ENCODE data around the gene CD55. TPM values are rescaled to one million over a fixed set of nuclear protein-coding genes. Genes with fewer than 3 reads are reported as not detected.

Gene CD55
- total and polyA plus RNA-seq, 2 experiments from 2014 or later = 16.7 to 18.5 TPM

DNA sequence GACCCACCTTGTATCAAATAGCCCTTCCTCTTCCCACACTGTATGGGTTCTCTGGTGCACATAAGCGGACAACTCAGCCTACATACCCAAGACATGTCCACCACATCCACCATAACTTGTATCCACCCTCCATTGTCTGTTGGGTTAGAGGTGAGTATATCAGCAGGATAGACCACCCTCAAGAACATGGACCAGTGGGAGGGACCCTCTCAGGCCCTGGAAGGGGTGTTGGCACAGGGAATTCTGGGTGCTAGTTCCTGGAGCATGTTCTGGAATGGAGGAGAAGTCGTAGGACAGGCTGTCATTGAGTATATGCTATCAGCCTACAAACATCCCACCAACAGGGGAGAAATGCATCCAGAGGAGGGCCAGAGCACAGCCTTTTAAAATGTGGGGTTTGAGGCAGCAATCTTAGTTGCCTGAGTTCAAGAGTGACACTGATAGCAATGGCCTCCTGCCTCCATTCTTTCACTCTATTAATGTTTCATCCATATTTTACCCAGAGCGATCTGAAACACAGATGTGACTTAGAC is 7.5 kb downstream of the CD55 start:
- no peaks in the 10 kb centered on the region for H3K9me3 Mint-ChIP-seq

DNA sequence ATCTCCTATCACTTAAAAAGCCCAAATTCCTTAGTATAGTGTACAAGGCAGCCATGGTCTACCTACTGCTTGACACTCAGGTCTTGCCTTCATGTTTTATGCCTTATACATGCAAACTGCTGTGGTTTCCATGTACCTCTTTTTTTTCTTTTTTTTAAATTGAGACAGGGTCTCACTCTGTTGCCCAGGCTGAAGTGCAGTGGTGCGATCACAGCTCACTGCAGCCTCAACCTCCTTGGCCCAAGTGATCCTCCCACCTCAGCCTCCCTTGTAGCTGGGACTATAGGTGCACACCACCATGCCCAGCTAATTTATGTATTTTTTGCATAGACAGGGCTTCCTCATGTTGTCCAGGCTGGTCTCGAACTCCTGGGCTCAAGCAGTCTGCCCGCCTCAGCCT is 8.0 kb downstream of the CD55 start:
- no peak overlapping the region for H3K4me3 Mint-ChIP-seq
- Histone ChIP-seq H3K4me2 (no peak overlapping the region), H3F3A (replicated peaks; ENCODE audit: low read depth) (no peaks in the 10 kb centered on the region), H2AFZ (no peak overlapping the region), H3K27ac (ENCODE audit: low read depth) (no peak overlapping the region), H3K27me3 (ENCODE audit: insufficient read depth) (no peaks in the 10 kb centered on the region), H3K4me1 (ENCODE audit: insufficient read depth) (no peaks in the 10 kb centered on the region), H4K20me1 (replicated peaks; ENCODE audit: insufficient read depth) (0 out of 2 replicates have a peak, but pooled peaks cover 3% of the 10 kb centered on the region), H3K9me2 (ENCODE audit: insufficient read depth) (no peaks in the 10 kb centered on the region), H3K79me2 (replicated peaks; ENCODE audit: insufficient read depth) (no peaks in the 10 kb centered on the region), H3K4me3 (no peak overlapping the region), H3K36me3 (ENCODE audit: insufficient read depth) (peaks cover 25% of the 10 kb centered on the region; the same call in 1 of the 2 replicates)
- H3K4me1 Mint-ChIP-seq = no peaks in the 10 kb centered on the region
- peaks cover 6% of the 10 kb centered on the region for H3K27me3 Mint-ChIP-seq (ENCODE audit: insufficient read depth, low read depth, poor library complexity)
- no peak overlapping the region for H3K27ac Mint-ChIP-seq
- peaks cover 40% of the 10 kb centered on the region for H3K36me3 Mint-ChIP-seq (ENCODE audit: low read depth)
- no peak for ATAC-seq
- no peaks in the 10 kb centered on the region for H3K9me3 Mint-ChIP-seq
- DNase-seq (ENCODE audit: low spot score) = no peak
- TF ChIP-seq EZH2phosphoT487 (IDR thresholded peaks at IDR 0.05; ENCODE audit: unreplicated experiment) (no peak), STAT1 (IDR thresholded peaks at IDR 0.05; ENCODE audit: unreplicated experiment) (no peak), ZNF331 (CRISPR knock-in tag; IDR thresholded peaks at IDR 0.05; ENCODE audit: low read depth) (no peak), JUNB (IDR thresholded peaks at IDR 0.05; ENCODE audit: unreplicated experiment) (no peak), ZNF114 (CRISPR knock-in tag; IDR thresholded peaks at IDR 0.05) (no peak), NANOG (IDR thresholded peaks at IDR 0.05; ENCODE audit: borderline replicate concordance) (no peak), EZH2 (IDR thresholded peaks at IDR 0.05; ENCODE audit: low read depth, unreplicated experiment) (no peak), CREB1 (CRISPR knock-in tag; IDR thresholded peaks at IDR 0.05; ENCODE audit: low read depth) (no peak), POLR2AphosphoS5 (IDR thresholded peaks at IDR 0.05; ENCODE audit: low read depth) (no peak)
- TF ChIP-seq, protein P1, sequence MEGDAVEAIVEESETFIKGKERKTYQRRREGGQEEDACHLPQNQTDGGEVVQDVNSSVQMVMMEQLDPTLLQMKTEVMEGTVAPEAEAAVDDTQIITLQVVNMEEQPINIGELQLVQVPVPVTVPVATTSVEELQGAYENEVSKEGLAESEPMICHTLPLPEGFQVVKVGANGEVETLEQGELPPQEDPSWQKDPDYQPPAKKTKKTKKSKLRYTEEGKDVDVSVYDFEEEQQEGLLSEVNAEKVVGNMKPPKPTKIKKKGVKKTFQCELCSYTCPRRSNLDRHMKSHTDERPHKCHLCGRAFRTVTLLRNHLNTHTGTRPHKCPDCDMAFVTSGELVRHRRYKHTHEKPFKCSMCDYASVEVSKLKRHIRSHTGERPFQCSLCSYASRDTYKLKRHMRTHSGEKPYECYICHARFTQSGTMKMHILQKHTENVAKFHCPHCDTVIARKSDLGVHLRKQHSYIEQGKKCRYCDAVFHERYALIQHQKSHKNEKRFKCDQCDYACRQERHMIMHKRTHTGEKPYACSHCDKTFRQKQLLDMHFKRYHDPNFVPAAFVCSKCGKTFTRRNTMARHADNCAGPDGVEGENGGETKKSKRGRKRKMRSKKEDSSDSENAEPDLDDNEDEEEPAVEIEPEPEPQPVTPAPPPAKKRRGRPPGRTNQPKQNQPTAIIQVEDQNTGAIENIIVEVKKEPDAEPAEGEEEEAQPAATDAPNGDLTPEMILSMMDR (conservative IDR thresholded peaks at IDR 0.05; ENCODE audit: low read depth in 2 of 2) = no peak
- TF ChIP-seq, protein P2, sequence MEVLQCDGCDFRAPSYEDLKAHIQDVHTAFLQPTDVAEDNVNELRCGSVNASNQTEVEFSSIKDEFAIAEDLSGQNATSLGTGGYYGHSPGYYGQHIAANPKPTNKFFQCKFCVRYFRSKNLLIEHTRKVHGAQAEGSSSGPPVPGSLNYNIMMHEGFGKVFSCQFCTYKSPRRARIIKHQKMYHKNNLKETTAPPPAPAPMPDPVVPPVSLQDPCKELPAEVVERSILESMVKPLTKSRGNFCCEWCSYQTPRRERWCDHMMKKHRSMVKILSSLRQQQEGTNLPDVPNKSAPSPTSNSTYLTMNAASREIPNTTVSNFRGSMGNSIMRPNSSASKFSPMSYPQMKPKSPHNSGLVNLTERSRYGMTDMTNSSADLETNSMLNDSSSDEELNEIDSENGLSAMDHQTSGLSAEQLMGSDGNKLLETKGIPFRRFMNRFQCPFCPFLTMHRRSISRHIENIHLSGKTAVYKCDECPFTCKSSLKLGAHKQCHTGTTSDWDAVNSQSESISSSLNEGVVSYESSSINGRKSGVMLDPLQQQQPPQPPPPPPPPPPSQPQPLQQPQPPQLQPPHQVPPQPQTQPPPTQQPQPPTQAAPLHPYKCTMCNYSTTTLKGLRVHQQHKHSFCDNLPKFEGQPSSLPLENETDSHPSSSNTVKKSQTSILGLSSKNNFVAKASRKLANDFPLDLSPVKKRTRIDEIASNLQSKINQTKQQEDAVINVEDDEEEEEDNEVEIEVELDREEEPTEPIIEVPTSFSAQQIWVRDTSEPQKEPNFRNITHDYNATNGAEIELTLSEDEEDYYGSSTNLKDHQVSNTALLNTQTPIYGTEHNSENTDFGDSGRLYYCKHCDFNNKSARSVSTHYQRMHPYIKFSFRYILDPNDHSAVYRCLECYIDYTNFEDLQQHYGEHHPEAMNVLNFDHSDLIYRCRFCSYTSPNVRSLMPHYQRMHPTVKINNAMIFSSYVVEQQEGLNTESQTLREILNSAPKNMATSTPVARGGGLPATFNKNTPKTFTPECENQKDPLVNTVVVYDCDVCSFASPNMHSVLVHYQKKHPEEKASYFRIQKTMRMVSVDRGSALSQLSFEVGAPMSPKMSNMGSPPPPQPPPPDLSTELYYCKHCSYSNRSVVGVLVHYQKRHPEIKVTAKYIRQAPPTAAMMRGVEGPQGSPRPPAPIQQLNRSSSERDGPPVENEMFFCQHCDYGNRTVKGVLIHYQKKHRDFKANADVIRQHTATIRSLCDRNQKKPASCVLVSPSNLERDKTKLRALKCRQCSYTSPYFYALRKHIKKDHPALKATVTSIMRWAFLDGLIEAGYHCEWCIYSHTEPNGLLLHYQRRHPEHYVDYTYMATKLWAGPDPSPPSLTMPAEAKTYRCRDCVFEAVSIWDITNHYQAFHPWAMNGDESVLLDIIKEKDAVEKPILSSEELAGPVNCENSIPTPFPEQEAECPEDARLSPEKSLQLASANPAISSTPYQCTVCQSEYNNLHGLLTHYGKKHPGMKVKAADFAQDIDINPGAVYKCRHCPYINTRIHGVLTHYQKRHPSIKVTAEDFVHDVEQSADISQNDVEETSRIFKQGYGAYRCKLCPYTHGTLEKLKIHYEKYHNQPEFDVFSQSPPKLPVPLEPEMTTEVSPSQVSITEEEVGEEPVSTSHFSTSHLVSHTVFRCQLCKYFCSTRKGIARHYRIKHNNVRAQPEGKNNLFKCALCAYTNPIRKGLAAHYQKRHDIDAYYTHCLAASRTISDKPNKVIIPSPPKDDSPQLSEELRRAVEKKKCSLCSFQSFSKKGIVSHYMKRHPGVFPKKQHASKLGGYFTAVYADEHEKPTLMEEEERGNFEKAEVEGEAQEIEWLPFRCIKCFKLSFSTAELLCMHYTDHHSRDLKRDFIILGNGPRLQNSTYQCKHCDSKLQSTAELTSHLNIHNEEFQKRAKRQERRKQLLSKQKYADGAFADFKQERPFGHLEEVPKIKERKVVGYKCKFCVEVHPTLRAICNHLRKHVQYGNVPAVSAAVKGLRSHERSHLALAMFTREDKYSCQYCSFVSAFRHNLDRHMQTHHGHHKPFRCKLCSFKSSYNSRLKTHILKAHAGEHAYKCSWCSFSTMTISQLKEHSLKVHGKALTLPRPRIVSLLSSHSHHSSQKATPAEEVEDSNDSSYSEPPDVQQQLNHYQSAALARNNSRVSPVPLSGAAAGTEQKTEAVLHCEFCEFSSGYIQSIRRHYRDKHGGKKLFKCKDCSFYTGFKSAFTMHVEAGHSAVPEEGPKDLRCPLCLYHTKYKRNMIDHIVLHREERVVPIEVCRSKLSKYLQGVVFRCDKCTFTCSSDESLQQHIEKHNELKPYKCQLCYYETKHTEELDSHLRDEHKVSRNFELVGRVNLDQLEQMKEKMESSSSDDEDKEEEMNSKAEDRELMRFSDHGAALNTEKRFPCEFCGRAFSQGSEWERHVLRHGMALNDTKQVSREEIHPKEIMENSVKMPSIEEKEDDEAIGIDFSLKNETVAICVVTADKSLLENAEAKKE (CRISPR knock-in tag; IDR thresholded peaks at IDR 0.05) = no peak

More for the DNA sequence above, 7.5 kb downstream of the CD55 start:
- H3K27me3 Mint-ChIP-seq (ENCODE audit: insufficient read depth, low read depth, poor library complexity) = peaks cover 6% of the 10 kb centered on the region
- no peak for TF ChIP-seq JUNB (IDR thresholded peaks at IDR 0.05; ENCODE audit: unreplicated experiment)
- H3K36me3 Mint-ChIP-seq (ENCODE audit: low read depth) = peaks cover 43% of the 10 kb centered on the region
- H3K9me2 ChIP-seq (ENCODE audit: insufficient read depth) = no peaks in the 10 kb centered on the region
- H3K4me1 ChIP-seq (ENCODE audit: insufficient read depth) = no peaks in the 10 kb centered on the region
- H3K4me3 Mint-ChIP-seq = no peak overlapping the region
- no peak overlapping the region for H3K4me3 ChIP-seq
- H3K27ac ChIP-seq (ENCODE audit: low read depth) = no peak overlapping the region
- no peak overlapping the region for H3K27ac Mint-ChIP-seq
- H3K36me3 ChIP-seq (ENCODE audit: insufficient read depth) = peaks cover 28% of the 10 kb centered on the region; the same call in 1 of the 2 replicates
- no peaks in the 10 kb centered on the region for H3K79me2 ChIP-seq (replicated peaks; ENCODE audit: insufficient read depth)
- DNase-seq (ENCODE audit: low spot score) (no peak), ATAC-seq (no peak)
- no peaks in the 10 kb centered on the region for H3K27me3 ChIP-seq (ENCODE audit: insufficient read depth)
- no peak overlapping the region for H2AFZ ChIP-seq
- no peaks in the 10 kb centered on the region for H3K4me1 Mint-ChIP-seq
- H3F3A ChIP-seq (replicated peaks; ENCODE audit: low read depth) = no peaks in the 10 kb centered on the region
- no peak overlapping the region for H3K4me2 ChIP-seq
- peaks cover 3% of the 10 kb centered on the region; the same call in 1 of the 2 replicates for H4K20me1 ChIP-seq (replicated peaks; ENCODE audit: insufficient read depth)

Measured in GM23338 (cell line).